ENCODE results near the gene TBX4.
"Not testable (repeated sequence)": the region's sequence is repeated elsewhere in the genome, so short reads cannot be mapped to it uniquely, and the experiment has no call there.

The TBX4 gene

DNA sequence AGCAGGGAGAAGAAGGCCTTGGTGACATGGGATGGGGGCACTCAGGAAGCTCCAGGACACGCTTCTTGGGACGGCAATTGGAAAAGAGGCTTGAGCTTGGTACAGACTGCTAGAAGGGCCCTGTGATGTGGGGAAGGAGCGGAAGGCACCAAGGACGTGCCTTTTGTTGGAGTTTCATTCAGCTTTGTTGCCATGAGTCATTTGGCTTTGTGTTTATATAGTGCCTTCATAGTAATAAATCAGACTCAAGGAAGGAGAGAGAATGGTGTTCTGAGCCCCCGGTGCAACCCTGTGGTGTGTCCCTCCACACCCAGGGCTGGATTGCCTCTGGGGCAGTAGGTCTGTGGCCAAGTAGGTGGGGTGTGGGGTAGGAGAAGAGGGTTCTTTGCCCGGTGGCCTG, 7.4 kb upstream of the TBX4 start:
- Histone ChIP-seq H3K4me2 (ENCODE audit: low read depth, low read length, poor library complexity, severe bottlenecking) (no peak overlapping the region), H3K9me2 (replicated peaks; ENCODE audit: low read depth, low read length) (no peaks in the 10 kb centered on the region), H3K36me3 (ENCODE audit: insufficient read depth, low read length) (no peaks in the 10 kb centered on the region), H3K9me3 (ENCODE audit: insufficient read depth, low read depth, low read length) (no peaks in the 10 kb centered on the region), H3K4me1 (ENCODE audit: insufficient read depth, low read length, poor library complexity, severe bottlenecking) (no peaks in the 10 kb centered on the region), H3K4me3 (ENCODE audit: low read length, poor library complexity, severe bottlenecking) (no peak overlapping the region), H3K27me3 (ENCODE audit: insufficient read depth, low read length, poor library complexity, severe bottlenecking) (no peaks in the 10 kb centered on the region), H3K9ac (ENCODE audit: low read depth, low read length, poor library complexity, severe bottlenecking) (no peak overlapping the region), H2AFZ (ENCODE audit: low read length) (no peak overlapping the region), H3K79me2 (ENCODE audit: insufficient read depth, low read length) (no peaks in the 10 kb centered on the region), H4K20me1 (ENCODE audit: insufficient read depth, low read length, poor library complexity, severe bottlenecking) (no peaks in the 10 kb centered on the region), H3F3A (ENCODE audit: low read depth) (no peaks in the 10 kb centered on the region)
- TF ChIP-seq, protein P1, sequence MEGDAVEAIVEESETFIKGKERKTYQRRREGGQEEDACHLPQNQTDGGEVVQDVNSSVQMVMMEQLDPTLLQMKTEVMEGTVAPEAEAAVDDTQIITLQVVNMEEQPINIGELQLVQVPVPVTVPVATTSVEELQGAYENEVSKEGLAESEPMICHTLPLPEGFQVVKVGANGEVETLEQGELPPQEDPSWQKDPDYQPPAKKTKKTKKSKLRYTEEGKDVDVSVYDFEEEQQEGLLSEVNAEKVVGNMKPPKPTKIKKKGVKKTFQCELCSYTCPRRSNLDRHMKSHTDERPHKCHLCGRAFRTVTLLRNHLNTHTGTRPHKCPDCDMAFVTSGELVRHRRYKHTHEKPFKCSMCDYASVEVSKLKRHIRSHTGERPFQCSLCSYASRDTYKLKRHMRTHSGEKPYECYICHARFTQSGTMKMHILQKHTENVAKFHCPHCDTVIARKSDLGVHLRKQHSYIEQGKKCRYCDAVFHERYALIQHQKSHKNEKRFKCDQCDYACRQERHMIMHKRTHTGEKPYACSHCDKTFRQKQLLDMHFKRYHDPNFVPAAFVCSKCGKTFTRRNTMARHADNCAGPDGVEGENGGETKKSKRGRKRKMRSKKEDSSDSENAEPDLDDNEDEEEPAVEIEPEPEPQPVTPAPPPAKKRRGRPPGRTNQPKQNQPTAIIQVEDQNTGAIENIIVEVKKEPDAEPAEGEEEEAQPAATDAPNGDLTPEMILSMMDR (conservative IDR thresholded peaks at IDR 0.05; ENCODE audit: low read length): no peak
- no peak for TF ChIP-seq EZH2phosphoT487 (IDR thresholded peaks at IDR 0.05; ENCODE audit: borderline replicate concordance)

DNA sequence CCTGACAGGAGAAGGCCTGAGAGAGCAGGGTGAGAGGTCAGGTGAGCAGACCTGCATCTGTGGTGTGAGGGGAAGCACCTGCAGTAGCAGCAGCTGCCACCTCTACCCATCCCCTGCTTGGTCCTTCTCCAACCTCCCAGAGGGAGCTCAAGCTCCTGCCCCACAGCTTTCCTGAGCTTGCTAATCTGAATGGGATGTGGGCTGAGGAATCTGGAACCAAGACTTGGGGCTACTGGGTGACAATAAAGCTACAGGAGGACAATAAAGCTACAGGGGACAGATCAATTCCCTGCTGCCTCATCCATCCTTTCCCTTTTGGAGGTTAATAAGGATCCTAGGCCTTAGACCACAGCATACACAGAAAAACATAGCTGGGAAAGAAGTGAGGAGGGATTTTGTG, 4.9 kb upstream of the TBX4 start:
- Histone ChIP-seq H3K9me3 (ENCODE audit: insufficient read depth, low read depth, low read length) (no peaks in the 10 kb centered on the region), H3K4me1 (ENCODE audit: insufficient read depth, low read length, poor library complexity, severe bottlenecking) (no peaks in the 10 kb centered on the region), H3K9me2 (replicated peaks; ENCODE audit: low read depth, low read length) (no peaks in the 10 kb centered on the region), H3K4me2 (ENCODE audit: low read depth, low read length, poor library complexity, severe bottlenecking) (no peak overlapping the region), H3F3A (ENCODE audit: low read depth) (no peaks in the 10 kb centered on the region), H3K36me3 (ENCODE audit: insufficient read depth, low read length) (no peaks in the 10 kb centered on the region), H4K20me1 (ENCODE audit: insufficient read depth, low read length, poor library complexity, severe bottlenecking) (no peaks in the 10 kb centered on the region), H3K79me2 (ENCODE audit: insufficient read depth, low read length) (no peaks in the 10 kb centered on the region), H3K9ac (ENCODE audit: low read depth, low read length, poor library complexity, severe bottlenecking) (no peak overlapping the region), H3K27me3 (ENCODE audit: insufficient read depth, low read length, poor library complexity, severe bottlenecking) (no peaks in the 10 kb centered on the region), H2AFZ (ENCODE audit: low read length) (no peak overlapping the region), H3K4me3 (ENCODE audit: low read length, poor library complexity, severe bottlenecking) (no peak overlapping the region)
- TF ChIP-seq, protein P1 (conservative IDR thresholded peaks at IDR 0.05; ENCODE audit: low read length): no peak
- no peak for TF ChIP-seq EZH2phosphoT487 (IDR thresholded peaks at IDR 0.05; ENCODE audit: borderline replicate concordance)

DNA sequence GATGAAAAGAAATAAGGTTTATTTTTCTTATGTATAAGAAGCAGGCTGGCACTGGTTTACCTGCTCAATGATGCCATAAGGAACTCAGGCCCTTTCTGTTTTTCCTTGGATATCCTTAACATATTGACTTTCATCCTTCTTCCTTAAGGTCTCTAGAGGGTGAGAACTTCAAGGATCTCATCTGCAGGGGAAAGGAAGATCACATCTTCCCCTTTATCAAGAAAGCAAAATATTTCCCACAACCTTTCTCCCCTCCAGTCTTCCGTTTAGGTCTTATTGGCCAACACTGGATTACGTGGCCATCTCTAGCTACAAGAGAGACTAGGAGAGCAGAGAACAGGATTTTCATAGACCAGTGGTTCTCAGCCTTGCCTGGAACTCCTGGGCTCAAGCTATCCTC, 4.2 kb upstream of the TBX4 start:
- Histone ChIP-seq H3F3A (ENCODE audit: low read depth) (no peaks in the 10 kb centered on the region), H4K20me1 (ENCODE audit: insufficient read depth, low read length, poor library complexity, severe bottlenecking) (no peaks in the 10 kb centered on the region), H3K9me2 (replicated peaks; ENCODE audit: low read depth, low read length) (no peaks in the 10 kb centered on the region), H3K4me2 (ENCODE audit: low read depth, low read length, poor library complexity, severe bottlenecking) (no peak overlapping the region), H3K9ac (ENCODE audit: low read depth, low read length, poor library complexity, severe bottlenecking) (no peak overlapping the region), H3K4me3 (ENCODE audit: low read length, poor library complexity, severe bottlenecking) (no peak overlapping the region), H3K36me3 (ENCODE audit: insufficient read depth, low read length) (no peaks in the 10 kb centered on the region), H3K79me2 (ENCODE audit: insufficient read depth, low read length) (no peaks in the 10 kb centered on the region), H3K27me3 (ENCODE audit: insufficient read depth, low read length, poor library complexity, severe bottlenecking) (no peaks in the 10 kb centered on the region), H3K4me1 (ENCODE audit: insufficient read depth, low read length, poor library complexity, severe bottlenecking) (no peaks in the 10 kb centered on the region), H2AFZ (ENCODE audit: low read length) (no peak overlapping the region), H3K9me3 (ENCODE audit: insufficient read depth, low read depth, low read length) (no peaks in the 10 kb centered on the region)
- no peak for TF ChIP-seq EZH2phosphoT487 (IDR thresholded peaks at IDR 0.05; ENCODE audit: borderline replicate concordance)
- TF ChIP-seq, protein P1 (conservative IDR thresholded peaks at IDR 0.05; ENCODE audit: low read length): no peak

DNA sequence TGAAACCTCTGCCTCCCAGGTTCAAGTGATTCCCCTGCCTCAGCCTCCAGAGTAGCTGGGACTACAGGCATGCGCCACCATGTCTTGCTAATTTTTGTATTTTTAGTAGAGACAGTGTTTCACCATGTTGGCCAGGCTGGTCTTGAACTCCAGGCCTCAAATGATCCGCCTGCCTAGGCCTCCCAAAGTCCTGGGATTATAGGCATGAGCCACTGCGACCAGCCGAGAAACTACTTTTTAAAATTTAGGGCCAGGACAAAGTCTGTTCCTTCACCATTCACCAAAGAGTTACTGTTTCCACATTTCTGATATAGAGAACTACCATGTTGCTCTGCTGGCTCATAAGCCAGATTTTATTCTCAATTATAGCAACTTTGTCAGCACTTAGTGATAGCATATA, 3.1 kb upstream of the TBX4 start:
- not testable (repeated sequence) for H3K79me2 ChIP-seq (ENCODE audit: insufficient read depth, low read length); H3K9me3 ChIP-seq (ENCODE audit: insufficient read depth, low read depth, low read length); H3K36me3 ChIP-seq (ENCODE audit: insufficient read depth, low read length); H3K27me3 ChIP-seq (ENCODE audit: insufficient read depth, low read length, poor library complexity, severe bottlenecking); H3F3A ChIP-seq (ENCODE audit: low read depth); H3K9ac ChIP-seq (ENCODE audit: low read depth, low read length, poor library complexity, severe bottlenecking); H2AFZ ChIP-seq (ENCODE audit: low read length); H3K4me1 ChIP-seq (ENCODE audit: insufficient read depth, low read length, poor library complexity, severe bottlenecking); H3K4me2 ChIP-seq (ENCODE audit: low read depth, low read length, poor library complexity, severe bottlenecking); H4K20me1 ChIP-seq (ENCODE audit: insufficient read depth, low read length, poor library complexity, severe bottlenecking); H3K4me3 ChIP-seq (ENCODE audit: low read length, poor library complexity, severe bottlenecking); H3K9me2 ChIP-seq (replicated peaks; ENCODE audit: low read depth, low read length)
